NCI-H82 treated with DMSO at 0.1 percent for 48 hours (cell line): Measurements from ENCODE around the gene KNDC1.

Experiments used
- DNase-seq: peaks from one replicate; lab custom pipeline; 2025; ENCODE audit not compliant: unreplicated experiment; lab: John Stamatoyannopoulos, UW

Gene KNDC1

GRCh38 chr10:133236401-133237240, 76.6 kb downstream of the KNDC1 start:
- no peak for DNase-seq

GRCh38 chr10:133237241-133237587, 77.2 kb downstream of the KNDC1 start:
- DNase-seq: no peak

GRCh38 chr10:133237588-133238465, 77.8 kb downstream of the KNDC1 start, which contains the start of gene VENTX:
VENTX (plus strand) TSS chr10:133237855; CDS start chr10:133237915, 60 bp downstream.
- no peak for DNase-seq

- no peak for DNase-seq
Measured at GRCh38 chr10:133238466-133238804, 78.4 kb downstream of the KNDC1 start.

- DNase-seq: no peak
Measured at GRCh38 chr10:133239990-133240389, 80.0 kb downstream of the KNDC1 start.

GRCh38 chr10:133241501-133242205, 81.6 kb downstream of the KNDC1 start:
- DNase-seq: no peak

- DNase-seq: no peak
Measured at GRCh38 chr10:133242611-133243356, 82.8 kb downstream of the KNDC1 start.

- no peak for DNase-seq
Measured at GRCh38 chr10:133243593-133243992, 83.6 kb downstream of the KNDC1 start.

- no peak for DNase-seq
Measured at GRCh38 chr10:133245439-133246235, 85.6 kb downstream of the KNDC1 start.

GRCh38 chr10:133246236-133246626, 86.2 kb downstream of the KNDC1 start:
- no peak for DNase-seq

GRCh38 chr10:133247681-133248333, 87.8 kb downstream of the KNDC1 start:
- no peak for DNase-seq

GRCh38 chr10:133248334-133248715, 88.3 kb downstream of the KNDC1 start:
- DNase-seq: no peak

GRCh38 chr10:133249094-133249780, 89.2 kb downstream of the KNDC1 start:
- no peak for DNase-seq

- DNase-seq: no peak
Measured at GRCh38 chr10:133249975-133250754, 90.1 kb downstream of the KNDC1 start.

GRCh38 chr10:133251388-133252222, 91.6 kb downstream of the KNDC1 start:
- DNase-seq: no peak

GRCh38 chr10:133252223-133252552, 92.2 kb downstream of the KNDC1 start:
- no peak for DNase-seq

- DNase-seq: no peak
Measured at GRCh38 chr10:133253361-133253955, 93.4 kb downstream of the KNDC1 start.
